Left cardiac atrium (tissue), 4 donors: ENCODE measurements around the gene FIG4. TPM values are rescaled to one million over a fixed set of nuclear protein-coding genes. Genes with fewer than 3 reads are reported as not detected.
"Not testable (repeated sequence)": the region's sequence is repeated elsewhere in the genome, so short reads cannot be mapped to it uniquely, and the experiment has no call there.

Experiments
- ATAC-seq, 2 donors: fragments of 200-7000 bp; cut with Tn5 transposase; one replicate each; pipeline ENCODE4 v1.9.1; 2020; ENCODE audit warnings: mild to moderate bottlenecking in 2 of 2, moderate library complexity in 2 of 2
- DNase-seq: peaks from one replicate; pipeline ENCODE4 v3.0.0-alpha.2; 2020
- intact Hi-C, 2 donors: fragments of 100-400 bp; cut with DNase I; formaldehyde crosslinking; loops; one replicate each; pipeline versions ENCODE4 v1.14.1 to v1.15.1; 2022 to 2023
- total RNA-seq, 2 donors: library from RNA; stranded (reverse); fragmentation: NEBNext Ultra II Directional; extraction: Animal tissue kit (Norgen Biotek cat#: 25700); gene quantifications; one replicate each; pipeline ENCODE4 v1.2.1, GENCODE V29; 2021
- donor health status: DM: no; HTN: yes; CAD: no.
- donor health status: DM: no; HTN: yes; CAD: no; lungs with severe emphysema.
- donor health status: DM: yes; HTN: yes; CAD: no.
- donor health status: Dilated cardiomyopathy.

The FIG4 gene
- total RNA-seq, 2 donors from 2014 or later, result 8.2 to 11.1 TPM

DNA sequence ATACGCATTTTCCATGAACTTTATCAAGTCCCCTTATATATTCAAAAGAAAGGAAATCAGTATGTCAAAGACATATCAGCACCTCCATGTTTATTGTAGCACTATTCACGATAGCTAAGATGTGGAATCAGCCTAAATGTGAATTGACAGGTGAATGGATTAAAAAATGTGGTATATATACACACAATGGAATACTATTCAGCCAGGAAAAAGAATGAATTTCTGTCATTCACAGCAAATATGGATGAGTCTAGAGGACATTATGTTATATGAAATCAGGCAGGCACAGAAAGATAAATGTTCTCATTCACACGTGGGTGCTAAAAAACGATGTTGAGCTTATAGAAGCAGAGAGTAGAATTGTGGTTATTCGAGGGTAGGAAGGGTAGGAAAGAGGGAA lies 5.3 kb downstream of the FIG4 start:
- ATAC-seq (no peak), DNase-seq (no peak)
- intact Hi-C loops, result no loop called here

DNA sequence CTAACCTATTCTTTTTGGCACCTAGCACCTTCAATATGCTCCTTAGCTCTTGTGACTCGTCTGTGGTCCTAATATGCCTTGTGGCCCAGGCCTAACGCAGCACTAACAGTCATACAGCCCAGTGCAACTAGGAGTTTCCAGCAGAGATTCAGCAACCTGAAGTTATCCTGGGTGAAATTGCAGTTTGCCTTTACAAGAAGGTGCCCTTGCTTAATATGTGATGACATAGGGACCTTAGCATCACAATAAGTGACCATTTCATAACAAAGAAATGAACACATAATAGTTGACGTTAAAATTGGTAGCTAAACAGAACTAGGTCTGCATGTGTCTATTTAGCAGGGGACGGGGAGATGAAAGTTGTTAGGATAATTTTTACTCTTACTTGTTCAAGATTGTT lies 10.1 kb downstream of the FIG4 start:
- DNase-seq (no peak), ATAC-seq (no peak)

DNA sequence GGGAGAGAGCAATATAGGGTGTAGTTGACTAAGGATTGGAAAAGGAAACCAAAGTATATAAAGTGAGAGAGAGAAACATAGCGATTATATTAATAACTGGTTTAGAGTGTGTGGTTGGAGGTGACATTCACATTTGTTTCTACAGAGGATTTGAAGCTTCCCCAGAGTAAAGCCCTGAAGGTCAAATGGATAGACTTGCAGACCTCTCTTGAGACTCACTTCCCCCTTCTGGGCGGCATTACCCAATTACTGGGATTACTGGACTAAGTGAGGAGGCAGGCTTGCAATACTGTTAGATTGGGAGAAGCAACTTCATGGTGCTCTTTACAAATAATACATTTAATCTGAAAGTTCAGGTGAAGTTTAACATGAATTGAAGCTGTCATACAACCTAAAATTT lies 10.7 kb downstream of the FIG4 start:
- intact Hi-C loops, result no loop called here
- no peak for DNase-seq
- peak in 1 of 2 donors; percentile 30 for ATAC-seq

More for the DNA sequence above, 10.1 kb downstream of the FIG4 start:
- intact Hi-C loops, result no loop called here

DNA sequence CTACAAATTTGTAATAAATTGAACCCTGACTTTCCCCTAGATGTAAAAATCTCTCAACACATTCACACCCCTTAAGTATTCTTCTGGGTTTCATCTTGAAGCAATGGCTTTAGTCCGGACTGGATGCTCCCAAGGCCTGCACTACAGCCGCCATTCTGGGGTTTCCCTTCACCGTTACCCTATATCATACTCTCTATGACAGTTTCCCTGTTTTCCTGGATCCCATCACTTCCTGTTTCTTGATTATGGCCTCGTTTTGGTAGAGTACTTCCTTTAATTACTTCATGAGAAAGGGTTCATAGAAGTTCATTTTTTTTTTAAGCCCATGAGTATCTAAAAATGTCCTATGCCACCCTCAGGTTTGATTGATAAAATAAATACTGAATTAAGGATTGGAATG lies 11.7 kb downstream of the FIG4 start:
- ATAC-seq, result peak in 1 of 2 donors; percentile 42
- intact Hi-C loops, result no loop called here

DNA sequence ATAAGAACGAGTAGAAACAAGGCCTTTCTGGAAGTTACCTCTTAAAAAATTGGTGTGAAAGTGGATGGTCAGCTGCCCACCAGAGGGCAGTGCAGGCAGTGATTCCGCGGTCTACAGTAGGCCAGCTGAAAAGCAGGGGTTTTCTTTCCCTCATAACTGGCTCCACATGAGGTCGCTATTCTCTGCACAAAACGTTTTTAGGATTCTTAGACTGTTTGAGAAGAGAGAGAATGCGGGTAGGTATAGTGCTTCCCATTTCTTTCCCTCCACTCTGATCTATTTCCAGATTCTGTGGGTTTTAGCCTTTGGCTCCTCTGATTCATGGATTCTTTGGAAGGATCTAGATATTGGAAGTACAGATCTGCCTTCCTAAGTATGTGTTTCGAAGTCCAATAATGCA lies 14.2 kb downstream of the FIG4 start:
- intact Hi-C loops, result loop anchor here (1.0 to 5.0 kb wide), 4 partner anchors 77 to 686 kb away; no protein-coding TSS in a partner anchor
- DNase-seq, result peak; percentile 78
- peak; percentile 94 to 95 for ATAC-seq

More for the DNA sequence above, 11.7 kb downstream of the FIG4 start:
- no peak for DNase-seq

DNA sequence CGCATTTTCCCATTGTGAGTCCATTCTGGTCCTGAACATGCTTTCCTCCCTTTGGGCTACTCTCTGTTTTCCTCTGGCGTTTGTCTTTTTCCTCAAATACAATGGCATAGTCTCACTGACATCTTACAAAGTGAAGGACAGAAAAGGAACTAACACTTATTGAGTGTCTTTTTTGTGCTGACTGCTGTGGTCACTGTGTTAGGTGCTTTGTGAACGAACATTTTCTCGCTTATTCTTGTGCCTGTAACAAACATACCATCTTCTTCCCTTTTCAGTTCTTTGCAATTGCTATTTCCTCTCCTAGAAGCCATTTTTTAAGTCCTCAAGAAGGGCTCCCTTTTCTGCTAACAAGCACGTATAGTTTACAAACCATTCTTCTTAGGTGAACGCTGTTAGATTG lies 15.4 kb downstream of the FIG4 start:
- no peak for ATAC-seq
- no peak for DNase-seq
- intact Hi-C loops, result loop anchor here in 1 of 2 donors (5.0 kb wide), 1 partner anchor 76 kb away; no protein-coding TSS in a partner anchor

DNA sequence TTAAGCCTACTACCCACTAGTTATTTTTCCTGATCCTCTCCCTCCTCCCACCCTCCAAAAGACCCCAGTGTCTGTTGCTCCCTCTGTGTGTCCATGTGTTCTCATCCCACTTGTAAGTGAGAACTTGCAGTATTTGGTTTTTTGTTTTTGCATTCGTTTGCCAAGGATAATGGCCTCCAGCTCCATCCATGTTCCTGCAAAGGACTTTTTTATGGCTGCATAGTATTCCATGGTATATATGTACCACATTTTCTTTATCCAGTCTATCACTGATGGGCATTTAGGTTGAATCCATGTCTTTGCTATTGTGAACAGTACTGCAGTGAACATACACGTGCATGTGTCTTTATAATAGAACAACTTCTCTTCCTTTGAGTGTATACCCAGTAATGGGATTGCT lies 17.0 kb downstream of the FIG4 start:
- not testable (repeated sequence) for ATAC-seq
- intact Hi-C loops, result loop anchor here in 1 of 2 donors (5.0 kb wide), 1 partner anchor 74 kb away; no protein-coding TSS in a partner anchor

DNA sequence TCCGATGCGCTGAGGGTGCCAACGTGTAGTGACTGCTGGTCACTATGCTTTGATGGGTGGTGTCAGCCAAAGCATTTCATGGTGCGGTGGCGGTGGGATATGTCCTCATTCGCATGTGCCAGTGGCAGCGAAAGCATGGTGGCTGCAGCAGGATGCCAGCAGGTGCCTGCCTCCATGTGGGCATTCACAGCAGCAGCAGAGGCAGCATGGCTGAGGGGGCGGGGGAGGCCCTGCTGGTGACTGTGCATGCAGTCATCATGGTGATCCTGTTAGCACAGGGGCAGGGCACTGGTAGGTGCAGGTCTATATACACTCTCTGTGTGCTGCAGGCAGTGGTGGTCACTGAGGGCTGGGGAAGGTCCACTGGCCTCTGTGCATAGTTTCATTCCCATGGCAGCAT lies 22.0 kb downstream of the FIG4 start:
- no peak for ATAC-seq
- intact Hi-C loops, result no loop called here
- no peak for DNase-seq

More for the DNA sequence above, 17.0 kb downstream of the FIG4 start:
- not testable (repeated sequence) for DNase-seq

DNA sequence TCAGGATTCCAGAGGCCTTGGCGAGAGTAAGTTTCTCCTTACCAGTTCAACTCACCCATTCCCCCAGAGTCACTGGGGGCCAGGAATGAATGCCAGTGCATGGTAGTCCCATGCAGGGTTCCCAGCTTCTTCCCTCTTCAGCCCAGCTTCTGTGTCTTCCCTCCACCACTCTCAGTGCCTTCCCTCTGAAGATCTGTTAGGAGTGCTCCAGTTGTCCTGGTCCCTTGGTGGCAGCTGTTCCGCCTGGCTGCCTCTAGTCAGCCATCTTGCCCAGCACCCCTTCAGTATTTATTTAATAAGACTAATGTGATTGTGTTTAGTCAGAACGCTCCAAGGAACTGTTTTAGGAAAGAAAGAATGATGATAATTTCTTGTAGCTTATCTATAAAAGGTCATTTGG lies 23.1 kb downstream of the FIG4 start:
- DNase-seq (no peak), ATAC-seq (no peak)
- intact Hi-C loops, result no loop called here

DNA sequence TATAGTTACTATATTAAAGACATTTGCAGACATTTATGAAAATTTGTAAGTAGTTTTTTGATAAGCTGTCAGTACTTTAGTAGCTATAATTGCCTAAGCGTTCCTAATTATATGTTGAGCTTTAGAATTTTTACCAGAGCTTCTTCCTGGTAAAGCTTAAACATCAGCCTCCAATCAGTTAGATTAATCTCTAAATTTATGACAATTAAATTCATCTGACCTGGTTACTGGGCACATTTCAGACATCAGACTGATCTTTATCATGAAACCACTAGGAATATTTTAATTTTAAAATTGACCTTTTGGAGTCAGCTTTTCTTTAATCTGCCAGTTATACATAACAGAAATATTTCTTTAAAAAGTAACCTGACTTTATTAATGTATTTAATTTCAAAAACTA lies 23.5 kb downstream of the FIG4 start:
- DNase-seq, result no peak
- no peak for ATAC-seq
- intact Hi-C loops, result no loop called here

DNA sequence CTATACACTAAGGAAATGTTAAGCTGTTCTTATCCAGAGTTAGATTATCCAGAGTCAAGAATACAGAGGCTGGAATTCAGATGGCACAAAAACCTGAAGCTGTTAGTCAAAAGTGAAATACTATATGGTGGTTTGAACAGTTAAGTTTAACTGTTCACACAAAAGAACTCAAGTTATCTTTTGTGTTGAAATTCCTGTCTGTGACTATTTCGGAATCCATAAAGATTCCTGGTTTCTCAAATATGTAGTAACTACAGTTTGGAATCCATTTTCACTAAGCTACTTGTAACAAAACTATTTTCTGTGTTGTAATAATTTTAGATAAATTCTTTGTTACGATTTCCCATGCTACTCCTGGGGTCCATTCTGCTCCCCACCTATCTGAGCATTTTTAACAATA lies 24.5 kb downstream of the FIG4 start:
- intact Hi-C loops, result no loop called here
- no peak for ATAC-seq
- no peak for DNase-seq

DNA sequence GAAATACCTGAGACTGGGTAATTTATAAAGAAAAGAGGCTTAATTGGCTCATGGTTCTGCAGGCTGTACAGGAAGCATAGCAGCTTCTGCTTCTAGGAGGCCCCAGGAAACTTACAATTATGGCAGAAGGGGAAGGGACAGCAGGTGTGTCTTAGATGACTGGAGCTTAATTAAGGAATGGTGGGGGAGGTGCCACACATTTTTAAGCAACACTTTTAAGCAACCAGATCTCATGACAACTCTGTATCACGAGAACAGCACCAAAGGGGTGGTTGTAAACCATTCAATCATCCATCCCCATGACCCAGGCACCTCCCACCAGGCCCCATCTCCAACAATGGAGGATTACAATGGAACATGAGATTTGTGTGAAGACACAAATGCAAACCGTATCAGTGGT lies 26.9 kb downstream of the FIG4 start:
- no peak for ATAC-seq

DNA sequence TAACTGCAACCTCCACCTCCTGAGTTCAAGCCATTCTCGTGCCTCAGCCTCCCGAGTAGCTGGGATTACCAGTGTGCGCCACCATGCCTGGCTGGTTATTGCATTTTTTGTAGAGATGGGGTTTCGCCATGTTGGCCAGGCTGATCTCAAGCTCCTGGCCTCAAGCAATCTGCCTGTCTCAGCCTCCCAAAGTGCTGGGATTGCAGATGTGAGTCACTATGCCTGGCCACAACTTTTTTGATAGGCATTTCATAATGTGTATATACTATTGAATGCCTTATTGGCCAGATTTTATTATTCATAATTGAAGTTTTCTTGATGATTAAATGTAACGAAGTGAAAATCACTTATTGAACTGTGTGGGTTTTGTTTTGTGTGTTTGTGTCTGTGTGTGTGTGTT lies 27.9 kb downstream of the FIG4 start:
- DNase-seq, result no peak
- intact Hi-C loops, result no loop called here

More for the DNA sequence above, 26.9 kb downstream of the FIG4 start:
- intact Hi-C loops, result no loop called here
- no peak for DNase-seq

DNA sequence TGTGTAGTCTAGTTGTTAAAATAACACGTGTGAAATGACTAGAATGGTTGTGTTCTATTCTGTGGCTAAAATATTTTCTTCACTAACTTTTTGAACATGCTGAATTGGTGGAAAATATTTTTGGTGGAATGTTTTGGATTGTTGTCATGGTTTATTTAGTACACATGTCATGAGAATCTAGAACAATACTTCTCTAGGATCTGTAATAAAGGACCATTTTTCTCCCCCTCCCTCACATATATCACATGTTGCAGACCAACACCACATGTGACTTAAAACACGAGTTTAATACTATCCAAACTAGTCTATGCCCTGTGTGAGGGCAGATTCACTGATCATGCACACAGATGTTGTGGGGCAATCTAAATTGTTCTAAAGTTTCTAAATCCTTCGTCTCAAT lies 29.2 kb downstream of the FIG4 start:
- DNase-seq, result no peak
- intact Hi-C loops, result no loop called here
- ATAC-seq, result no peak

More for the DNA sequence above, 27.9 kb downstream of the FIG4 start:
- no peak for ATAC-seq

DNA sequence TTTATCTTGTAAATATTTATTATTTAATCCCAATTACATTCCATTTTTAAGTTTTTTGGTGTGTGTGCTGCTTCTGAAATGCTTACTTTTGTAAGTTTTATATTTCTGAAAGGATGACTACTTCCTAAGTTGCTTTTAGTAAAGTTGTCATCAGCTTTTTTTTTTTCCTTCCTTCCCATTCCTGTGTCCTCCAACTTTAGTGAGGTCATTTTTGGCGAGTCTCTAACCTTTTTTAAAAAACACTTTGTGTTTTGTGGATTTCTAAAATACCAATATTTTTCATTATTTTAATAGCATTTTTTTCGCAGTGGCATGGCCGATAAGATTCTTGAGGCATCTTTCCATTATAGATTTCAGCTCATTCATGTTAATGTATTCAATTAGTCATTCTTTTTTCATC lies 30.9 kb downstream of the FIG4 start:
- no peak for ATAC-seq
- intact Hi-C loops, result no loop called here
- no peak for DNase-seq

DNA sequence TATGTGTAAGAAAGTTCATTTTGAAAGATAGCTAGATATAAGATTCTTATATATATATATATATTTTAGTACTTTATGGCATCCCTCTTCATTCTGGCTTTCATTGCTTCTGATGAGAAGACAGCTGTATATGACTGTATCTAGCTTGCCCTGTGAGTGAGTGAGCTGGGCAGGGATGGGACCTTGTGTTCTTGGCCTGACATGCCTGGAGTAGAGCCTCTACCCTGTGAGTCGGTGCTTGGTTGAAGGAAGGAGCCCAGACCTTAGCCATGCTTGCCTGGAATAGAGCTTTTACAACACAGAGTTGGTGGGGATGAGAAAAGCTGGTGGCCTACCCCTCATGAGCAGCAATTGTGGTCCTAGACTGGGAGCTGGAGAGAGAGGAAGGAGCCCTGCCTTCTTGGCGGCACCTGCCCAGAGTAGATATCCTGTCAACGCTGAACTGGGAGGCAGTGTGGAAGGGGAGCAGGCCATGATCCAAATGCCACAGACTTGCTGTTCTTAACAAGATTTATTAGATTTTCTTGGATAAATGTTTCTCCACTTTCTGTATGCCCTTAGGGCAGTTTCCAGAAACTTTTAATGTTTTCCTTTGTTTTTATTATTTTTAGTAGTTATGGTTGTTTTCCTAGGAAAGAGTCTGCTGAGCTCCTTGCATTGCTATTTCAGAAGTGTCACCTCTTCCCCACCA lies 31.6 kb downstream of the FIG4 start:
- DNase-seq (no peak), ATAC-seq (no peak)
- intact Hi-C loops, result no loop called here

DNA sequence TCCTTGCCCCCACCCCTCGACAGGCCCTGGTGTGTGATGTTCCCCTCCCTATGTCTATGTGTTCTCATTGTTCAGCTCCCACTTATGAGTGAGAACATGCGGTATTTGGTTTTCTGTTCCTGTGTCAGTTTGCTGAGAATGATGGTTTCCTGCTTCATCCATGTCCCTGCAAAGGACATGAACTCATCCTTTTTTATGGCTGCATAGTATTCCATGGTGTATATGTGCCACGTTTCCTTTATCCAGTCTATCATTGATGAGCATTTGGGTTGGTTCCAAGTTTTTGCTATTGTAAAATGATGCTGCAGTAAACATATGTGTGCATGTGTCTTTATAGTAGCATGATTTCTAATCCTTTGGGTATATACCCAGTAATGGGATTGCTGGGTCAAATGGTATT lies 34.2 kb downstream of the FIG4 start:
- DNase-seq, intact Hi-C loops, ATAC-seq: not testable (repeated sequence)

DNA sequence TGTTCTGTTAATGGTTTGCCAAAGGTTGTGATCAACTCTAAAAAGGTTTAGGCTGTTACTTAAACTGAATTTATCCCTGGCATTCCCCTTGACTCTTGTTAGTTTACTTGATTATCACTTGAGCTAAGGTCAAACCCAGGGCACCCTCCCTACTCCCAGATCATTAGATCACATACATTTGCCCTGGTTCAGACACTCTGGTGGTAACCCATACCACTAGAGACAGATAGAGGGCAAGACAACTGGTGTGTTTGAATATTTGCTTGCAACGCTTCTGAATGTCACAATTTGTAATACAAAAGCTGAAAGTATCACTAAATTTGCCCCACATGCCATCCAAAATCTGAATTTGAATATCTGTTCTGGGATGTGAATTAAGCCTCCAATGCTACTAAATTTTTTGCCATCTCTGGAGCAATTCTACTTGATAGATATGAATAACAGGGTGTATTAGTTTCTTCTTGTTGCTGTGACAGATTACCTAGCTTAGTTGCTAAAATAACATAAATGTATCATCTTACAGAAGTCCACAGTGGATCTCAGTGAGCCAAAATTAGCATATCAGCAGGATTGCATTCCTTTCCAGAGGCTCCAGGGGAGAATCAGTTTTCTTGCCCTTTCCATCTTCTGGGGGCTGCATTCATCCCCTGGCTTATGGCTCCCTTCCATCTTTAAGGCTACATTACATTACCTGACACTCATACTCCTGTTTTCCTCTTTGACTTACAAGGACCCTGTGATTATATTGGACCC lies 45.4 kb downstream of the FIG4 start:
- DNase-seq (no peak), ATAC-seq (no peak)
- intact Hi-C loops, result no loop called here

DNA sequence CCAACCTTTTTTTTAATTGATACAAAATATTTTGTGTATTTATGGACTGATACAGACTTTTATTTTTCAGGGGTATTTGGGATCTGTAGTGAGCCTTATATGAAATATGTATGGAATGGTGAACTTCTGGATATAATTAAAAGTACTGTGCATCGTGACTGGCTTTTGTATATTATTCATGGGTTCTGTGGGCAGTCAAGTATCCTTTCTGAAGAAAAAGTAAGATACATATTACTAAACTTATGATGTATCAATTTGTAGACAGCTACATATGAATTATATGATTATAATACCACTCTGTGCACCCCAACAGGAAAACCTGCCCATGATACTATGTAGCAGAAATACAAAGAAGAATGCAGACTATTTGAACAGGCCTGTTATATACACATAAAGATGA lies 47.2 kb downstream of the FIG4 start:
- DNase-seq (no peak), ATAC-seq (no peak)
- intact Hi-C loops, result no loop called here

DNA sequence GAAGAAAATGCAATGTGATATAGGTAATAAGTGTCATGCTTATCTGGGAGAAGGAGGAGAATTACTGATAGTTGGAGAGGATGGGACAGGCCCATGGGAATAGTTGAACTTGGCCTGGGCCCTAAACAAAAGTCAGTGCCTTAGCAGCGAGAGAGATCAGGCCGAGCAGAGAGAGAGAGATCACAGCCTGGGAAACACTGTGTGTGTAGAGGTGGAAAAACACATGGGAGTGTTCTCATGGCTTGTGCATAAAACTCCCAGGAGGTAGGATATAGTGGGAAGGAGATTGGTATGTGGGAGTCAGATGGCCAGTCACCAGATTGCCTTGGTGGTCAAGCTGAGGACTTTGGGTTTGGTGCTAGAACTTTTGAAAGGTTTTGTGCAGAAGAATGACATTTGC lies 47.6 kb downstream of the FIG4 start:
- intact Hi-C loops, result no loop called here
- no peak for DNase-seq
- ATAC-seq, result no peak

DNA sequence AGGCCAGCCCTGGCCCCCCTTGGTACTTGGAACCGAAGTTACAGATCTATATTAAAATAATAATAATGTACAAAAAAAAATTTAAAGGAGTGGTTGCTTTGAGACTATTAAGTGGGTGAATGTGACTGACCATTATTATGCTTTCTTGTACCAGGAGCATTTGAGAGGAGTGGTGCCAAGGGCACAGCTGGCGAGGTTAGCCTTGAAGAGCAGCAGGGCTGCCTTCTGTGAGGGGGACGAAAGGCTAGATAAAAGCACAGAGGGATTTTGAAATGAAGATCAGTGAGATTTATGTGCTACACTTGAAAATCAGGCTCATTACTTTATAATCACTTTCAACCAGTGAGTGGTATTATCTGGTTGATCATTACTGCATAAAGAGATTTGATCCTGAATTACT lies 48.6 kb downstream of the FIG4 start:
- ATAC-seq, result no peak
- intact Hi-C loops, result no loop called here
- DNase-seq, result no peak
